HG03432 (cell line): Measurements from ENCODE around the gene RECK.
"Not testable (repeated sequence)": the region's sequence is repeated elsewhere in the genome, so short reads cannot be mapped to it uniquely, and the experiment has no call there.

Experiments
- ATAC-seq: cut with Tn5 transposase; IDR thresholded peaks from one replicate; pipeline ENCODE4 v1.9.1; 2021; ENCODE audit warnings: mild to moderate bottlenecking, moderate library complexity; ENCODE audit not compliant: unreplicated experiment

RECK gene

GRCh38 chr9:36152741-36153438 lies 116.2 kb downstream of the RECK start:
- no peak for ATAC-seq

GRCh38 chr9:36153746-36154145 lies 117.0 kb downstream of the RECK start:
- ATAC-seq = no peak

GRCh38 chr9:36154331-36154952 lies 117.7 kb downstream of the RECK start:
- ATAC-seq = no peak

GRCh38 chr9:36156116-36156515 lies 119.4 kb downstream of the RECK start:
- no peak for ATAC-seq

- no peak for ATAC-seq
These were observed 121.4 kb downstream of the RECK start for GRCh38 chr9:36158122-36158521.

GRCh38 chr9:36158917-36159316 lies 122.2 kb downstream of the RECK start:
- no peak for ATAC-seq

- ATAC-seq = not testable (repeated sequence)
These were observed 122.8 kb downstream of the RECK start for GRCh38 chr9:36159509-36159908.

GRCh38 chr9:36160126-36160525 lies 123.4 kb downstream of the RECK start:
- not testable (repeated sequence) for ATAC-seq

- ATAC-seq = no peak
These were observed 124.5 kb downstream of the RECK start for GRCh38 chr9:36161187-36161586.

GRCh38 chr9:36162211-36162738 lies 125.6 kb downstream of the RECK start:
- ATAC-seq = no peak

- no peak for ATAC-seq
These were observed 126.5 kb downstream of the RECK start for GRCh38 chr9:36163049-36163785.

- ATAC-seq = no peak
These were observed 127.1 kb downstream of the RECK start for GRCh38 chr9:36163786-36164170.

- ATAC-seq = no peak
These were observed 127.7 kb downstream of the RECK start for GRCh38 chr9:36164372-36164771.

GRCh38 chr9:36164989-36165388 lies 128.3 kb downstream of the RECK start:
- no peak for ATAC-seq

- no peak for ATAC-seq
These were observed 129.1 kb downstream of the RECK start for GRCh38 chr9:36165826-36166167.

GRCh38 chr9:36166168-36166927 lies 129.6 kb downstream of the RECK start:
- peak; percentile 88 for ATAC-seq

- ATAC-seq = no peak
These were observed 132.5 kb downstream of the RECK start, which contains the start of gene CCIN for GRCh38 chr9:36169166-36169565. Gene CCIN (plus strand): TSS chr9:36169388. CDS start chr9:36169503, 115 bp downstream.

GRCh38 chr9:36169708-36170107 lies 133.0 kb downstream of the RECK start:
- no peak for ATAC-seq

- ATAC-seq = no peak
These were observed 133.8 kb downstream of the RECK start for GRCh38 chr9:36170531-36170930.

- ATAC-seq = no peak
These were observed 137.1 kb downstream of the RECK start for GRCh38 chr9:36173861-36174260.
